HepG2 (cell line): ENCODE results near the gene OIT3.

Experiments used
- CTCF ChIP-seq: sonication (generic); formaldehyde crosslinking; IDR thresholded peaks from 2 replicates; pipeline ENCODE4 v1.5.0; 2020; ENCODE audit warnings: mild to moderate bottlenecking, missing genetic modification reagents, moderate library complexity
- FOXM1 ChIP-seq: sonication (generic); formaldehyde crosslinking; IDR thresholded peaks from 2 replicates; pipeline ENCODE4 v1.5.0; 2020; ENCODE audit warnings: missing genetic modification reagents
- MAX ChIP-seq: IDR thresholded peaks from 2 replicates; pipeline ENCODE4 v1.6.1; 2012; ENCODE audit warnings: inconsistent platforms
- RAD21 ChIP-seq: fragments of 450-650 bp; formaldehyde crosslinking; IDR thresholded peaks from 2 replicates; pipeline ENCODE4 v1.5.0; 2020; ENCODE audit warnings: mild to moderate bottlenecking
- SIN3B ChIP-seq: fragments of 150-350 bp; IDR thresholded peaks from 2 replicates; pipeline ENCODE4 v1.6.1; 2014; ENCODE audit warnings: low read length
- ZNF256 ChIP-seq: sonication (generic); formaldehyde crosslinking; conservative IDR thresholded peaks from 2 replicates; pipeline ENCODE4 v1.4.0; 2020; ENCODE audit warnings: missing genetic modification reagents
- ZNF674 ChIP-seq: sonication (generic); formaldehyde crosslinking; IDR thresholded peaks from 2 replicates; pipeline ENCODE4 v1.5.0; 2020; ENCODE audit warnings: low read depth, mild to moderate bottlenecking, missing genetic modification reagents
- TF ChIP-seq, protein P1 (sequence below), 2 experiments: sonication (generic) in 1 of 2; formaldehyde crosslinking in 1 of 2; IDR thresholded peaks; 2 replicates each; pipeline versions ENCODE4 v1.4.0 to v1.6.1; 2018 to 2020; ENCODE audit warnings: missing genetic modification reagents in 2 of 2, borderline replicate concordance in 1 of 2, low read depth in 1 of 2, mild to moderate bottlenecking in 1 of 2, missing biosample characterization in 1 of 2

DNA sequence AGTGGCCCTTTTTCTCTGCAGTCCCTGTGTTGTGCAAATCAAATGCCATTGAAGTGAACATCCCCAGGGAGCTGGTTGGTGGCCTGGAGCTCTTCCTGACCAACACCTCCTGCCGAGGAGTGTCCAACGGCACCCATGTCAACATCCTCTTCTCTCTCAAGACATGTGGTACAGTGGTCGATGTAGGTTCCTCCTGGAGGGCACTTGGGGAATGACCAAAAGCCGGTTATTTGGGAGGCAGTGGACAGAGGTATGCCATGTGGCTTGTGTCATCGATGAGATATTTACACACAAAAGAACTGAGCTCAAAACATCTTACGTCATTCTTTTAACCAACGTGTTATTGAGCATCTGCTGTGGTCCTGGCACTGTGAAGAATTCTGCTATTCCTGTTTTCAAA is 19.7 kb downstream of the OIT3 start:
- TF ChIP-seq CTCF (CRISPR knock-in tag) (no peak), MAX (peak; percentile 17; the same call in 1 of the 2 replicates), RAD21 (CRISPR knock-in tag) (no peak), SIN3B (no peak), ZNF674 (CRISPR knock-in tag) (no peak), ZNF256 (no peak), FOXM1 (CRISPR knock-in tag) (no peak)
- TF ChIP-seq, protein P1, sequence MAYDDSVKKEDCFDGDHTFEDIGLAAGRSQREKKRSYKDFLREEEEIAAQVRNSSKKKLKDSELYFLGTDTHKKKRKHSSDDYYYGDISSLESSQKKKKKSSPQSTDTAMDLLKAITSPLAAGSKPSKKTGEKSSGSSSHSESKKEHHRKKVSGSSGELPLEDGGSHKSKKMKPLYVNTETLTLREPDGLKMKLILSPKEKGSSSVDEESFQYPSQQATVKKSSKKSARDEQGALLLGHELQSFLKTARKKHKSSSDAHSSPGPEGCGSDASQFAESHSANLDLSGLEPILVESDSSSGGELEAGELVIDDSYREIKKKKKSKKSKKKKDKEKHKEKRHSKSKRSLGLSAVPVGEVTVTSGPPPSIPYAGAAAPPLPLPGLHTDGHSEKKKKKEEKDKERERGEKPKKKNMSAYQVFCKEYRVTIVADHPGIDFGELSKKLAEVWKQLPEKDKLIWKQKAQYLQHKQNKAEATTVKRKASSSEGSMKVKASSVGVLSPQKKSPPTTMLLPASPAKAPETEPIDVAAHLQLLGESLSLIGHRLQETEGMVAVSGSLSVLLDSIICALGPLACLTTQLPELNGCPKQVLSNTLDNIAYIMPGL (CRISPR knock-in tag; IDR thresholded peaks at IDR 0.05; ENCODE audit: borderline replicate concordance in 1 of 2, low read depth in 1 of 2): no peak
